HL-60 (cell line): ENCODE measurements around the gene MFN2.

ENCODE experiments used
- DNase-seq, 2 experiments: peaks; one replicate each; pipeline ENCODE4 v3.0.0-alpha.2; 2010 to 2020; ENCODE audit warnings: low read depth in 1 of 2, low spot score in 1 of 2
- H3K27ac ChIP-seq: fragments of 250-450 bp; sonication (Bioruptor Pico); replicated peaks from 2 replicates; pipeline ENCODE4 v1.5.1; 2020; ENCODE audit warnings: mild to moderate bottlenecking, moderate library complexity
- H3K27me3 ChIP-seq: fragments of 250-450 bp; sonication (Bioruptor Pico); 2 replicates; pipeline ENCODE4 v1.5.1; 2021; ENCODE audit warnings: mild to moderate bottlenecking, moderate library complexity; ENCODE audit not compliant: insufficient read depth, poor library complexity, severe bottlenecking
- H3K4me3 ChIP-seq: replicated peaks from 2 replicates; pipeline ENCODE4 v1.5.1; 2011; ENCODE audit warnings: mild to moderate bottlenecking, control low read depth, low read length; ENCODE audit not compliant: insufficient read depth
- CTCF ChIP-seq: IDR thresholded peaks from one replicate; pipeline ENCODE4 v1.5.1; 2011; ENCODE audit warnings: low read length, control low read depth, inconsistent platforms; ENCODE audit not compliant: insufficient read depth
- GABPA ChIP-seq: IDR thresholded peaks from 2 replicates; pipeline ENCODE4 v1.6.1; 2012; ENCODE audit warnings: low read depth
- POLR2AphosphoS5 ChIP-seq: IDR thresholded peaks from 2 replicates; pipeline ENCODE4 v1.6.1; 2012; ENCODE audit warnings: low read depth
- REST ChIP-seq: IDR thresholded peaks from 2 replicates; pipeline ENCODE4 v1.6.1; 2012; ENCODE audit warnings: low read depth; ENCODE audit not compliant: insufficient replicate concordance
- SPI1 ChIP-seq: IDR thresholded peaks from 2 replicates; pipeline ENCODE4 v1.6.1; 2012; ENCODE audit warnings: low read depth, mild to moderate bottlenecking, borderline replicate concordance

The MFN2 gene

GRCh38 chr1:11980676-11980972 lies 380 bp downstream of the MFN2 start:
- no peak for TF ChIP-seq CTCF
- no peak for TF ChIP-seq SPI1
- TF ChIP-seq GABPA: no peak
- TF ChIP-seq POLR2AphosphoS5: no peak
- no peak for TF ChIP-seq REST
- Histone ChIP-seq H3K4me3 (peak overlapping the region; percentile 95), H3K27ac (peak overlapping the region; percentile 93), H3K27me3 (no peaks in the 10 kb centered on the region)
- DNase-seq: no peak

- Histone ChIP-seq H3K27ac (peak overlapping the region; percentile 93; the same call in 1 of the 2 replicates), H3K4me3 (peak overlapping the region; percentile 95), H3K27me3 (no peaks in the 10 kb centered on the region)
- DNase-seq: no peak
- no peak for TF ChIP-seq CTCF
- TF ChIP-seq POLR2AphosphoS5: no peak
- TF ChIP-seq SPI1: no peak
- TF ChIP-seq GABPA: no peak
These were observed 1.2 kb downstream of the MFN2 start for GRCh38 chr1:11981378-11982009.

- TF ChIP-seq CTCF (peak; percentile 51), POLR2AphosphoS5 (no peak)
- Histone ChIP-seq H3K27me3 (no peaks in the 10 kb centered on the region), H3K27ac (peak overlapping the region; percentile 36), H3K4me3 (peak overlapping the region; percentile 95; the same call in 1 of the 2 replicates)
- peak; percentile 50 to 62 for DNase-seq
These were observed 1.8 kb downstream of the MFN2 start for GRCh38 chr1:11982010-11982392.

- no peak for TF ChIP-seq REST
- Histone ChIP-seq H3K27ac (peak overlapping the region; percentile 87), H3K27me3 (no peaks in the 10 kb centered on the region), H3K4me3 (no peak overlapping the region)
- DNase-seq: no peak
These were observed 3.9 kb downstream of the MFN2 start for GRCh38 chr1:11984121-11984520.
